Parathyroid adenoma (tissue), 2 donors: ENCODE measurements around the gene IFT52.

ENCODE experiments used
- H2AFZ ChIP-seq: fragments of 300-600 bp; sonication (generic); one replicate; pipeline ENCODE4 v1.7.0; 2017; ENCODE audit warnings: antibody characterized with exemption, mild to moderate bottlenecking
- H3K27ac ChIP-seq: fragments of 300-600 bp; sonication (generic); one replicate; pipeline ENCODE4 v1.7.0; 2017
- H3K27me3 ChIP-seq: fragments of 300-600 bp; sonication (generic); one replicate; pipeline ENCODE4 v1.7.0; 2017; ENCODE audit warnings: low read length; ENCODE audit not compliant: control insufficient read depth, insufficient read depth
- H3K36me3 ChIP-seq: fragments of 300-600 bp; sonication (generic); one replicate; pipeline ENCODE4 v1.7.0; 2017; ENCODE audit warnings: low read length; ENCODE audit not compliant: control insufficient read depth, insufficient read depth
- H3K4me1 ChIP-seq: fragments of 300-600 bp; sonication (generic); one replicate; pipeline ENCODE4 v1.7.0; 2017; ENCODE audit warnings: control low read depth
- H3K4me2 ChIP-seq: fragments of 300-600 bp; sonication (generic); one replicate; pipeline ENCODE4 v1.7.0; 2017; ENCODE audit warnings: low read length
- H3K4me3 ChIP-seq: fragments of 300-600 bp; sonication (generic); one replicate; pipeline ENCODE4 v1.7.0; 2017; ENCODE audit warnings: low read depth, low read length
- H3K79me2 ChIP-seq: fragments of 300-600 bp; sonication (generic); one replicate; pipeline ENCODE4 v1.7.0; 2017; ENCODE audit warnings: control low read depth
- H3K9ac ChIP-seq: fragments of 300-600 bp; sonication (generic); one replicate; pipeline ENCODE4 v1.7.0; 2017; ENCODE audit warnings: mild to moderate bottlenecking
- H3K9me3 ChIP-seq: fragments of 300-600 bp; sonication (generic); one replicate; pipeline ENCODE4 v1.7.0; 2017; ENCODE audit warnings: low read length; ENCODE audit not compliant: control insufficient read depth
- TF ChIP-seq, protein P1 (sequence below): fragments of 300-600 bp; sonication (generic); IDR thresholded peaks from one replicate; pipeline ENCODE4 v1.7.0; 2017; ENCODE audit warnings: antibody characterized with exemption, mild to moderate bottlenecking
- donor health status: primary hyperparathyroidism.

IFT52 gene

DNA sequence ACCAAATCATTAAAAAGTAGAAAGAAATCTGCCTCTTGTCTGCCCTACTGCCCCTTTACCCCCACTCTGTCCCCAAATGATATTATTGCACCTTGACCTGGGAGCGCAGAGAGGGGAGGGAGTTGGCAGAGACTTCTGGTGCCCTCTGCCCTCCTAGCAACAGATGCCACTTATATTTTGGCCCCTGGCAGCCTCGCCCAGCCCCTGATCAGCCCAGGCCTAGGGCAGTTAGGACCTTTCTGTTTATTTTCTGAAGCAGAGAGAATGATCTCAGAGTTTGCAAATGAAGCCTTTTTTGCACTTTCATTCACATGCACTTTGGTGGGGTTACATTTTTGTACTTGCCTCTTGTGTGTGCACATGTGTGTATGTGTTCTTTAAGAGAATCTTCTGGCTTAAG, 40.3 kb upstream of the IFT52 start:
- no peaks in the 10 kb centered on the region for H3K79me2 ChIP-seq
- no peak overlapping the region for H3K4me3 ChIP-seq
- no peaks in the 10 kb centered on the region for H3K9me3 ChIP-seq
- H3K36me3 ChIP-seq = no peaks in the 10 kb centered on the region
- no peak overlapping the region for H2AFZ ChIP-seq
- no peak overlapping the region for H3K9ac ChIP-seq
- H3K27ac ChIP-seq = no peak overlapping the region
- TF ChIP-seq, protein P1, sequence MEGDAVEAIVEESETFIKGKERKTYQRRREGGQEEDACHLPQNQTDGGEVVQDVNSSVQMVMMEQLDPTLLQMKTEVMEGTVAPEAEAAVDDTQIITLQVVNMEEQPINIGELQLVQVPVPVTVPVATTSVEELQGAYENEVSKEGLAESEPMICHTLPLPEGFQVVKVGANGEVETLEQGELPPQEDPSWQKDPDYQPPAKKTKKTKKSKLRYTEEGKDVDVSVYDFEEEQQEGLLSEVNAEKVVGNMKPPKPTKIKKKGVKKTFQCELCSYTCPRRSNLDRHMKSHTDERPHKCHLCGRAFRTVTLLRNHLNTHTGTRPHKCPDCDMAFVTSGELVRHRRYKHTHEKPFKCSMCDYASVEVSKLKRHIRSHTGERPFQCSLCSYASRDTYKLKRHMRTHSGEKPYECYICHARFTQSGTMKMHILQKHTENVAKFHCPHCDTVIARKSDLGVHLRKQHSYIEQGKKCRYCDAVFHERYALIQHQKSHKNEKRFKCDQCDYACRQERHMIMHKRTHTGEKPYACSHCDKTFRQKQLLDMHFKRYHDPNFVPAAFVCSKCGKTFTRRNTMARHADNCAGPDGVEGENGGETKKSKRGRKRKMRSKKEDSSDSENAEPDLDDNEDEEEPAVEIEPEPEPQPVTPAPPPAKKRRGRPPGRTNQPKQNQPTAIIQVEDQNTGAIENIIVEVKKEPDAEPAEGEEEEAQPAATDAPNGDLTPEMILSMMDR = no peak
- no peak overlapping the region for H3K4me2 ChIP-seq
- H3K27me3 ChIP-seq = no peaks in the 10 kb centered on the region
- no peaks in the 10 kb centered on the region for H3K4me1 ChIP-seq

- Histone ChIP-seq H3K9ac (no peak overlapping the region), H3K27me3 (no peaks in the 10 kb centered on the region), H3K4me2 (no peak overlapping the region), H3K9me3 (no peaks in the 10 kb centered on the region), H2AFZ (no peak overlapping the region), H3K4me3 (no peak overlapping the region), H3K4me1 (peaks cover 3% of the 10 kb centered on the region), H3K36me3 (no peaks in the 10 kb centered on the region), H3K79me2 (no peaks in the 10 kb centered on the region), H3K27ac (no peak overlapping the region)
- TF ChIP-seq, protein P1 = no peak
These were observed 36.4 kb upstream of the IFT52 start for GRCh38 chr20:43554369-43554768.

GRCh38 chr20:43558412-43559146, 32.2 kb upstream of the IFT52 start, which contains the start of gene SGK2:
Gene SGK2 (plus strand): TSS chr20:43559027. CDS start chr20:43566496, 7,469 bp downstream.
- Histone ChIP-seq H3K27ac (no peak within 1 kb of the TSS), H3K9ac (no peak within 1 kb of the TSS)
- TF ChIP-seq, protein P1 = no peak

DNA sequence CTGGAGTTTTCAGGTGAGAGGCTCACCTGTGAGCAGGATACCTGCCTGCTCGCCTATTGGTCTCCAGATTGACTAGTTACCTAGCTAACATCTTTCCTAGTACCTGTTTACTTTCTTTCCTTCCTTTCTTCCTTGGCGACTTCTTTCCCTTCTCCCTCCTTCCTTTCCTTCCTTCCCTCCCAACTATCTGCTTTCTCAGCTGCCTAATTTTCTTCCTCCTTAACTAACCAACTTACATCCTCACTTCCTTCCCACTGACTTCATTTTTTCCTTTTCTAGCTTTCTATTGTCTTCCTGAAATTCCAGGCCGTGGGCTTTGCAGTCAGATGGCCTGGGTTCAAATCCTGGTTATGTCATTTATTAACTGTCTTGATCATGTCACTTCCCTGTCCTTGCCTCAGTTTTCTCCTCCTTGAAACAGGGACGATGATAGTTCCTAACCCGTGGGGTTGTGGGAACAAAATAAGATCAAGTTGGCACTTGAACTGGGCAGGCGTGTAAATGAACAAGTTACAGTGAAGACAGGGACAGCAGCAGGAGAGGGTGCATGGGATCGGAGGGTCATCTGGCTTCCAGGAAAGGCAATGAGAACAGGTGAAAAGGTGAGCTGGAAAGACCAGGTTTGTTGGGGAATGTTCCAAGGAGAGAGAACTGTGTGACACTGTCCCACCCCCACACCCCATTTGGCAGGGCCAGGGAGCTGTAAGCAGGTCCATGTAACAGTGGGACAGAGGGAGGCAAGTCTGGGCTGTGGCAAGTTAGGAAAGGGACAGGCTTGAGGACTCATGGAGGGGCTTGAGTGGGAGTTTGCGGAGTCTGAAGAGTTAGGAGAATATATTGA, 31.4 kb upstream of the IFT52 start:
- Histone ChIP-seq H3K9ac (no peak overlapping the region), H3K36me3 (no peaks in the 10 kb centered on the region), H3K4me2 (no peak overlapping the region), H3K4me3 (no peak overlapping the region), H2AFZ (no peak overlapping the region), H3K27me3 (no peaks in the 10 kb centered on the region), H3K79me2 (no peaks in the 10 kb centered on the region), H3K4me1 (peaks cover 3% of the 10 kb centered on the region), H3K27ac (no peak overlapping the region), H3K9me3 (no peaks in the 10 kb centered on the region)
- TF ChIP-seq, protein P1 = no peak

More at GRCh38 chr20:43558412-43559146, 32.2 kb upstream of the IFT52 start, which contains the start of gene SGK2:
- no peak within 1 kb of the TSS for H3K4me3 ChIP-seq
- H3K36me3 ChIP-seq = no peaks in the 10 kb centered on the region
- no peaks in the 10 kb centered on the region for H3K79me2 ChIP-seq
- H3K4me1 ChIP-seq = peaks cover 3% of the 10 kb centered on the region
- H3K27me3 ChIP-seq = no peaks in the 10 kb centered on the region
- H3K4me2 ChIP-seq = no peak within 1 kb of the TSS
- peak within 1 kb of the TSS; percentile 49 for H2AFZ ChIP-seq
- no peaks in the 10 kb centered on the region for H3K9me3 ChIP-seq
